HCT116 (cell line): ENCODE results near the gene P2RY4. TPM values are rescaled to one million over a fixed set of nuclear protein-coding genes. Genes with fewer than 3 reads are reported as not detected.

Experiments used
- ATAC-seq: fragments of 200-7000 bp; cut with Tn5 transposase; 2 replicates; pipeline ENCODE4 v1.9.1; 2020; ENCODE audit warnings: mild to moderate bottlenecking, moderate library complexity
- BruUV-seq: library from RNA; stranded (reverse); fragments of 400-500 nt; replicated peaks from 2 replicates; lab custom pipeline; 2021; lab: Mats Ljungman, UMichigan
- CTCF ChIA-PET: fragments of 300-600 bp; sonication (Branson Sonifier 250); formaldehyde crosslinking; loops from one replicate; lab custom pipeline; 2021; ENCODE audit warnings: antibody characterized with exemption; lab: Charles Lee
- POLR2A ChIA-PET: fragments of 300-600, 350-600 bp; sonication (Branson Sonifier 250); formaldehyde crosslinking; loops from one replicate; lab custom pipeline; 2021; ENCODE audit warnings: antibody characterized with exemption; lab: Charles Lee
- RAD21 ChIA-PET, 2 experiments: fragments of 300-600 bp; sonication (Branson Sonifier 250); formaldehyde crosslinking; loops; one replicate each; lab custom pipeline; 2023; ENCODE audit warnings: low total read pairs in 2 of 2; ENCODE audit not compliant: uncharacterized antibody in 2 of 2, unreplicated experiment in 2 of 2, low non-redundant PET in 1 of 2; lab: Charles Lee
- DNase-seq: peaks from one replicate; pipeline ENCODE4 v3.0.0-alpha.2; 2010; ENCODE audit warnings: low read depth, low spot score
- H2AFZ ChIP-seq: fragments of 200-600 bp; shearing (Covaris generic), sonication (generic); 2 replicates; pipeline ENCODE4 v1.6.1; 2017; ENCODE audit warnings: low read depth, mixed run types, mixed read lengths, antibody characterized with exemption, low read length; ENCODE audit not compliant: poor library complexity, severe bottlenecking
- H3K27ac ChIP-seq: 2 replicates; pipeline ENCODE4 v1.5.1; 2012; ENCODE audit warnings: low read depth, low read length
- H3K27me3 ChIP-seq: fragments of 200-600 bp; sonication (generic); 2 replicates; pipeline ENCODE4 v1.6.1; 2016; ENCODE audit warnings: mixed run types, low read length, mixed read lengths; ENCODE audit not compliant: insufficient read depth
- H3K36me3 ChIP-seq, 2 experiments: fragments of 200-500 bp in 1 of 2; fragments of 200-600 bp in 1 of 2; sonication (Bioruptor generic) in 1 of 2; sonication (generic) in 1 of 2; 2 replicates each; pipeline versions ENCODE4 v1.5.1 to v1.6.1; 2014 to 2016; ENCODE audit warnings: low read length in 2 of 2, inconsistent platforms in 1 of 2, mixed read lengths in 1 of 2, mixed run types in 1 of 2; ENCODE audit not compliant: insufficient read depth in 2 of 2, control insufficient read depth in 1 of 2
- H3K4me1 ChIP-seq, 2 experiments: fragments of 200-600 bp in 1 of 2; sonication (generic) in 1 of 2; 2 replicates each; pipeline versions ENCODE4 v1.5.1 to v1.6.1; 2012 to 2017; ENCODE audit warnings: low read length in 2 of 2, inconsistent platforms in 1 of 2, mild to moderate bottlenecking in 1 of 2, mixed read lengths in 1 of 2, mixed run types in 1 of 2, moderate library complexity in 1 of 2; ENCODE audit not compliant: insufficient read depth in 2 of 2, control insufficient read depth in 1 of 2
- H3K4me2 ChIP-seq: fragments of 200-600 bp; sonication (generic); 2 replicates; pipeline ENCODE4 v1.6.1; 2017; ENCODE audit warnings: mixed run types, low read length, mixed read lengths
- H3K4me3 ChIP-seq, 2 experiments: fragments of 200-600 bp in 1 of 2; sonication (generic) in 1 of 2; replicated peaks in 1 of 2; 2 replicates each; pipeline ENCODE4 v1.5.1; 2011 to 2016; ENCODE audit warnings: low read length in 2 of 2, control low read depth in 1 of 2, low read depth in 1 of 2, mild to moderate bottlenecking in 1 of 2, mixed read lengths in 1 of 2, mixed run types in 1 of 2
- H3K79me2 ChIP-seq: fragments of 200-600 bp; sonication (generic); 2 replicates; pipeline ENCODE4 v1.6.1; 2017; ENCODE audit warnings: mild to moderate bottlenecking, mixed run types, low read length, moderate library complexity, mixed read lengths; ENCODE audit not compliant: insufficient read depth
- H3K9ac ChIP-seq: fragments of 200-600 bp; sonication (generic); 2 replicates; pipeline ENCODE4 v1.6.1; 2016; ENCODE audit warnings: low read length, mixed read lengths
- H3K9me2 ChIP-seq: fragments of 200-600 bp; sonication (generic), shearing (Covaris generic); 2 replicates; pipeline ENCODE4 v1.6.1; 2017; ENCODE audit warnings: mixed run types, mild to moderate bottlenecking, moderate library complexity; ENCODE audit not compliant: insufficient read depth
- H3K9me3 ChIP-seq, 2 experiments: fragments of 200-500 bp in 1 of 2; fragments of 200-600 bp in 1 of 2; sonication (Bioruptor generic) in 1 of 2; sonication (generic) in 1 of 2; 2 replicates each; pipeline ENCODE4 v1.6.1; 2014 to 2017; ENCODE audit warnings: low read length in 2 of 2, mixed read lengths in 2 of 2, inconsistent platforms in 1 of 2, low read depth in 1 of 2, mild to moderate bottlenecking in 1 of 2, mixed run types in 1 of 2, moderate library complexity in 1 of 2; ENCODE audit not compliant: control insufficient read depth in 1 of 2, insufficient read depth in 1 of 2
- H4K20me1 ChIP-seq: fragments of 200-600 bp; sonication (generic), shearing (Covaris generic); 2 replicates; pipeline ENCODE4 v1.6.1; 2017; ENCODE audit warnings: mixed run types, mild to moderate bottlenecking, moderate library complexity; ENCODE audit not compliant: insufficient read depth
- CBX3 ChIP-seq: IDR thresholded peaks from 2 replicates; pipeline ENCODE4 v1.6.1; 2012; ENCODE audit warnings: low read depth
- EGR1 ChIP-seq: IDR thresholded peaks from 2 replicates; pipeline ENCODE4 v1.6.1; 2012; ENCODE audit warnings: low read depth
- JUND ChIP-seq: IDR thresholded peaks from 2 replicates; pipeline ENCODE4 v1.6.1; 2012
- SIN3A ChIP-seq: IDR thresholded peaks from 2 replicates; pipeline ENCODE4 v1.6.1; 2012; ENCODE audit warnings: low read depth
- SP1 ChIP-seq: IDR thresholded peaks from 2 replicates; pipeline ENCODE4 v1.6.1; 2012; ENCODE audit warnings: low read depth
- YY1 ChIP-seq: IDR thresholded peaks from 2 replicates; pipeline ENCODE4 v1.6.1; 2011; ENCODE audit warnings: low read length, low read depth, moderate library complexity, mild to moderate bottlenecking; ENCODE audit not compliant: insufficient replicate concordance; ENCODE audit errors: extremely low read depth
- ZNF274 ChIP-seq: fragments of 200-500 bp; sonication (Bioruptor generic); IDR thresholded peaks from 2 replicates; pipeline ENCODE4 v1.6.1; 2014; ENCODE audit warnings: mild to moderate bottlenecking, low read depth, low read length, inconsistent platforms
- intact Hi-C: fragments of 100-400 bp; cut with micrococcal nuclease; formaldehyde crosslinking; loops from 2 replicates; pipeline ENCODE4 v1.10.0; 2022
- total RNA-seq: library from RNA; stranded (reverse); gene quantifications from one replicate; pipeline ENCODE4 v1.2.1, GENCODE V29; 2021; ENCODE audit not compliant: unreplicated experiment

Gene P2RY4
- total RNA-seq, 1 experiment from 2014 or later: not detected

- H3K27me3 ChIP-seq: no peaks in the 10 kb centered on the region
- ChIA-PET CTCF (no interaction called here), POLR2A (no interaction called here), RAD21 (no interaction called here)
- H3K9me2 ChIP-seq: no peaks in the 10 kb centered on the region
- ATAC-seq (no peak), DNase-seq (no peak)
- no peak for TF ChIP-seq ZNF274
- H3K4me3 ChIP-seq: no peak overlapping the region
- H3K79me2 ChIP-seq: peaks cover 49% of the 10 kb centered on the region
- intact Hi-C loops: no loop called here
- no peak overlapping the region for H3K9ac ChIP-seq
- no peak overlapping the region for H3K27ac ChIP-seq
- no peak overlapping the region for H2AFZ ChIP-seq
- BruUV-seq: no TSS peak
- peaks cover 5 to 15% of the 10 kb centered on the region in 2 experiments; a peak in 2 of 4 replicates for H3K36me3 ChIP-seq
- H3K4me2 ChIP-seq: no peak overlapping the region
- H3K4me1 ChIP-seq: no peaks in the 10 kb centered on the region
- no peaks in the 10 kb centered on the region for H3K9me3 ChIP-seq
- H4K20me1 ChIP-seq: no peaks in the 10 kb centered on the region
Measured at GRCh38 chrX:70301716-70302115, 41.7 kb upstream of the P2RY4 start.

- TF ChIP-seq EGR1: no peak
- no peak for TF ChIP-seq SP1
- no peak for TF ChIP-seq JUND
- no peak for TF ChIP-seq SIN3A
- no peak for TF ChIP-seq YY1
- no peak for TF ChIP-seq CBX3
- DNase-seq (no peak), ATAC-seq (no peak)
- Histone ChIP-seq H3K9ac (no peak overlapping the region), H2AFZ (no peak overlapping the region), H3K4me1 (peaks cover 3 to 5% of the 10 kb centered on the region in 2 experiments; a peak in 1 of 4 replicates), H3K27me3 (no peaks in the 10 kb centered on the region), H3K9me3 (no peaks in the 10 kb centered on the region), H3K27ac (no peak overlapping the region), H4K20me1 (no peaks in the 10 kb centered on the region), H3K4me2 (no peak overlapping the region), H3K9me2 (no peaks in the 10 kb centered on the region), H3K79me2 (peaks cover 82% of the 10 kb centered on the region), H3K4me3 (no peak overlapping the region), H3K36me3 (peaks cover 2 to 19% of the 10 kb centered on the region in 2 experiments)
- intact Hi-C loops: loop anchor here (5.0 kb wide), 1 partner anchor 161 kb away; the partner anchor contains the start of gene IGBP1
- ChIA-PET RAD21 (no interaction called here), POLR2A (no interaction called here), CTCF (no interaction called here)
- no TSS peak for BruUV-seq
Measured at GRCh38 chrX:70293621-70294020, 33.6 kb upstream of the P2RY4 start.
